HG03135 (cell line): Measurements from ENCODE around the gene WNT9A.
"Not testable (repeated sequence)": the region's sequence is repeated elsewhere in the genome, so short reads cannot be mapped to it uniquely, and the experiment has no call there.

ENCODE experiments used
- ATAC-seq: cut with Tn5 transposase; IDR thresholded peaks from one replicate; pipeline ENCODE4 v1.9.1; 2021; ENCODE audit warnings: mild to moderate bottlenecking, moderate library complexity; ENCODE audit not compliant: unreplicated experiment

Gene WNT9A

GRCh38 chr1:227947676-227948492, at the start of gene WNT9A:
Gene WNT9A (minus strand): TSS chr1:227947932. CDS start chr1:227947887, 45 bp downstream.
- ATAC-seq, result no peak

DNA sequence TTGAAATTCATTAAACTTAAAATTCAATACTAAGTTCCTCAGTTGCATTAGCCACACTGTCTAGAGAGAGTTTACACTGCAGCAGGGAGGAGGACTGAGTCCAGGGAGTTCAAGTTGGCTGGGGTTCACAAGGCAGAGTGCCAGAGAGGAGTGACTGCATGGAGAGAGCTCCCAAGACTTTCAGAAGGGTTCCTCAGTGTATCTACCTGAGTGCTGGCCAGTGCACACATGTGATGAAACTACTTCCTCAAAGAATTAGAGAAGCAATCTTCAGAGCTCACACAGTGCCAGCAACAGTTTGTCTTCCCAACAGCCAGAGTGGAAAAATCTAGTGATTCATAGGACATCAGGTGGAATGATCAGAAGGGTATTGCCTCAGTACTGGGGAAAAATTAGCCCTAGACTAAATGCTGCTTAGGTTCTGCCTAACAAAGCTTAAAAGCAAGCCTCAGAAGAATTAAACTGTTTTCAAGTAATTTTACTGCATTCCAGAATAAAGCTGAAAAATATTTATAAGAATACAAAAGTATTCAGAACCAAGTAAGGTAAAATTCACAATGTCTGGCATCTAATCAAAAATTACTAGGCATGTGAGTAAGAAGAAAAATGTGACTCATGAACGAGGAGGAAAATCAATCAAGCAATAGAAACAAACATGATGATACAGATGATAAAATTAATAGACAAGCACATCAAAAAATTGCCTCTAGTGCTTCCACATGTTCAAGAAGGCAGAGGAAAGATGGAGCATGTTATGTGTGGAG, 48.6 kb upstream of the WNT9A start:
- ATAC-seq, result no peak

DNA sequence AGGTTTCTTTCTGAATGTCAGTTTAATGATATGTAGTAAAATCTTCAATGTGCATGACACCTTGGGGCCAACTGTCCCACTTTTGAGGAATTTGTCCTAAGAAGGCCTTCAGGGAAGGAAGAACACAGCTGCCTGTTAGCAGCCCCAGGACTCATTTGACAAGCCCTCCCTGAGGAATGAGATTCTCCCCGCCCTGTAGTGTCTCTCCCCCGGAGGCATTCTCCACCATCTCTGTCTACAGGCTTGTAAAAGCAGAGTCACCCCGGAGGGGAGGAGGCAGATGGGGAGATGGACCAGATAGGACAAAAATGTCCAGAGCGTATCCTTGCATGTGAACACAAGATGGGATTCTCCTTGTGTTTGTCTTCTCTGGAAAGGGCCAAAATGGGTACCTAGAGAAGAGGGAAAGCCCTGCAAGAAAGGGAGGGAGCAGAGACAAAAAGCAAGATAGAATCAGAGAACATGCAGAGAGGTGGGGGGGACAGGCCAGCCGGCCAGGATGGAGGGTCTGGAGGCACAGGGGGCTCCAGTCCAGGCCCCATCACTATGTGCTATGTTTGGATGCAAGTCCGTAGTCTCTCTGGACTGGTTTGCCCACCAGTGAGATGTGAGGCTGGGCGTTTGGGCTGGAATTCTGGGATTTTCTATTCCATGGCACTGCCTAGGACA, 47.0 kb upstream of the WNT9A start:
- ATAC-seq, result no peak

- ATAC-seq, result no peak
Measured at GRCh38 chr1:227987181-227987580, 39.4 kb upstream of the WNT9A start.

DNA sequence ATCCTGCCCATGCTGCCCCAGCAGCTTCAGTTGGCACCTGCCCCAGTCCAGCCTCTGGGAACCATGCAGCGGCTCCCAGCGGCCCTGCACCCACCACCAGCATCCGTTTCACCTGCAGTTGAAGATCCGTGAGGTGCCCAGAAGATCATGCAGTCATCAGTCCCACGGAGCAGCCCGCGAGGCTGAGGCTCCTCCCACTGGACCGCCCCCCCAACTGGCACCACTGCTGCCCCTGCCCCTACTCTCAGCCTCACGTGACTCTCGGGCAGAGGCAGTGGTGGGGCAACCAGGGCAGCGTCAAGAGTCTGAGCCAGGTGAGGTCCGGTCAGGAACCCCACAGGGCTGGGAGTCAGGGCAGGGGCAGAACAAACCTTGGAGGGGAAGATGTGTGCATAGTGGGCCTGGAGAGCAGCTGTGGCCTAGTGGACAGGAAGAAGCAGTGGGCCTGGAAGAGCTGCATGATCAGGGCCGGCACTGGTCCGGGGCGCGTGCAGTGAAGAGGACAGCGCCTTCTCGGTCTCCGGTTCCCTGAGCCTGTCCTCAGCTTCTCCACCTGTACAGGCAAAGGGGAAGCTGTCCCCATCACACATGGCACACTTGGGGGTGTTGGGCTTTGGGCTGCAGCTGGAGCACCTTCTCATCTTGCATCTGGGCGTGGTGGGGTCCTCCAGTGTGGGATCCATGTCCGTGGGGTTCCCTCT, 28.0 kb upstream of the WNT9A start:
- not testable (repeated sequence) for ATAC-seq

GRCh38 chr1:227973724-227974288, 26.1 kb upstream of the WNT9A start:
- ATAC-seq, result not testable (repeated sequence)

DNA sequence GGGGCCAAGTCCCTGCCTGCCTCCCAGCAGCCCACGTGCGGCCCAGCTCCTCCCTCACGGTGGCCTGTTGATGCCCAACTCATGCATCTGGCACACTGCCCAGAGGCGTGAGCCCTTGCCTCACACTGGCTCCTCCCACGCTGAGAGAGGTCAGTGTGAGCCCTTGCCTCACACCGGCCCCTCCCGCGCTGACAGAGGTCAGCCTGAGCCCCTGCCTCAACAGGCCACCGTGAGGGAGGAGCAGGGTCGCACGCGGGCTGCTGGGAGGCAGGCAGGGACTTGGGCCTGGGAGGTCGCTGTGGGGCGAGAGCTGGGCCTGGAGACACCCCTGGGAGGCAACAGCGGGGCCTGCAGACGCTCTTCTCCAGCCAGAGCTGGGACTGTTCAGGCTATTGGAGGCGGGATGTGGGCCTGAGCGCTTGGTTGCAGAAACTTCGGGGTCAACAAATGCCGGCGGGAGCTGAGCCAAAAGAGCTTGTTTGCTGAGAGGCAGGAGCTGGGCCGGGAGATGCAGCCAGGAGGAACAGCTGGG, 25.2 kb upstream of the WNT9A start:
- not testable (repeated sequence) for ATAC-seq

- ATAC-seq, result not testable (repeated sequence)
Measured at GRCh38 chr1:227972283-227972679, 24.5 kb upstream of the WNT9A start.

GRCh38 chr1:227971643-227972282, 24.0 kb upstream of the WNT9A start:
- ATAC-seq, result not testable (repeated sequence)

GRCh38 chr1:227971216-227971615, 23.5 kb upstream of the WNT9A start:
- ATAC-seq, result not testable (repeated sequence)

- not testable (repeated sequence) for ATAC-seq
Measured at GRCh38 chr1:227970076-227970995, 22.6 kb upstream of the WNT9A start.

DNA sequence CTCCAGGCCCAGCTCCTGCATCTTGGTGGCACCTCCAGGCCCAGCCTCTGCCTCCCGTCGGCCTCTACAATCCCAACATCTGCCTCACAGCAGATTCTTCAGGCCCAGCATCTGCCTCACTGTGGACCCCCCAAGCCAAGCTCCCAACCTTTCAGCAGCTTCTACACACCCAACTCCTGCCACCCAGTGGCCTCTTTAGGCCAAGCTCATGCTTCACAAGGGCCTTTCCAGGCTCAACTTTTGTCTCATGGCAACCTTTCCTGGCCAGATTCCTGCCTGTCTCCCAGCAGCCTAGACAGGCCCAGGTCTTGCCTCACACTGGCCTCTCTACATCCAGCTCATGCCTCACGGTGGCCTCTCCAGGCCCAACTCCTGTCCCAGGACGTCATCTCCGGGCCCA, 20.1 kb upstream of the WNT9A start:
- not testable (repeated sequence) for ATAC-seq

DNA sequence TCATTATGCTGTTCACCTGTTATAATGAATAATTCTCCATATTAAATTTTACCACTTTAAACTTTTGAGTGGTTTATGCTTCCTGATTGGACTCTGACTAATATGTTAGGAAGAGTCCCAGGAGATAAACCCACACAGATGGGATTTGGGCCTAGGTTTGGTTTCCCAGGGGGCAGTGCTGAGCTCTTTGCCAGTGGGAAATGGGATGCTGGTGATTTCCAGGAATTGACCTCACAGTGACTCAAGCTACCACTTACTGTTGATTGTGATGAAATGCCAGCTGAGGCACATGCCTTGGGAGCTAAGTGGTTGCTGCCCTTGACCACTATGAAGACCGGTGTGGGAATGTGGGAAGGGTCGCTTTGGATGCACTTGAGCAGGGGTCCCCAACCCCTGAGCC, 19.0 kb upstream of the WNT9A start:
- ATAC-seq, result not testable (repeated sequence)

- no peak for ATAC-seq
Measured at GRCh38 chr1:227961651-227962466, 14.1 kb upstream of the WNT9A start.

DNA sequence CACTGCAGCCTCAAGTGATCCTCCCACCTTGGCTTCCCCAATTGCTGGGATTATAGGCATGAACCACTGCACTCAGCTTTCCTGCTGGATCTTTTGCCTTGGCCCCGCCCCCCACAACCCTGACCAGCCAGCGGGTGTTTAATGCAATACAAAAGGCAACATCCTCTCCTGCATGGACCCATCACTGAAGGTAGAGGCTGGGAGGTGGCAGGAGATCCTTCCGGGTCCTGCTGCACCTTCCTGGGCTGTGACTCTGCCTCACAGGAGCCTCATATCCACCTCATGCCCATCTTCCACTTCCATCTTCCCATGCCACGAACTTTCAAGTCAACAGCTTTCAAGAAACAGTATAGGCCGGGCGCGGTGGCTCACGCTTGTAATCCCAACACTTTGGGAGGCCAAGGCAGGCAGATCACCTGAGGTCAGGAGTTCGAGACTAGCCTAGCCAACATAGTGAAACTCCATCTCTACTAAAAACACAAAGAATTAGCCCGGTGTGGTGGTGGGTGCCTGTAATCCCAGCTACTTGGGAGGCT, 11.7 kb upstream of the WNT9A start:
- no peak for ATAC-seq

GRCh38 chr1:227958617-227959324, 11.0 kb upstream of the WNT9A start:
- ATAC-seq, result no peak

- ATAC-seq, result no peak
Measured at GRCh38 chr1:227955808-227956207, 8.1 kb upstream of the WNT9A start.
